ENCODE data around the gene MYD88.

MYD88 gene

DNA sequence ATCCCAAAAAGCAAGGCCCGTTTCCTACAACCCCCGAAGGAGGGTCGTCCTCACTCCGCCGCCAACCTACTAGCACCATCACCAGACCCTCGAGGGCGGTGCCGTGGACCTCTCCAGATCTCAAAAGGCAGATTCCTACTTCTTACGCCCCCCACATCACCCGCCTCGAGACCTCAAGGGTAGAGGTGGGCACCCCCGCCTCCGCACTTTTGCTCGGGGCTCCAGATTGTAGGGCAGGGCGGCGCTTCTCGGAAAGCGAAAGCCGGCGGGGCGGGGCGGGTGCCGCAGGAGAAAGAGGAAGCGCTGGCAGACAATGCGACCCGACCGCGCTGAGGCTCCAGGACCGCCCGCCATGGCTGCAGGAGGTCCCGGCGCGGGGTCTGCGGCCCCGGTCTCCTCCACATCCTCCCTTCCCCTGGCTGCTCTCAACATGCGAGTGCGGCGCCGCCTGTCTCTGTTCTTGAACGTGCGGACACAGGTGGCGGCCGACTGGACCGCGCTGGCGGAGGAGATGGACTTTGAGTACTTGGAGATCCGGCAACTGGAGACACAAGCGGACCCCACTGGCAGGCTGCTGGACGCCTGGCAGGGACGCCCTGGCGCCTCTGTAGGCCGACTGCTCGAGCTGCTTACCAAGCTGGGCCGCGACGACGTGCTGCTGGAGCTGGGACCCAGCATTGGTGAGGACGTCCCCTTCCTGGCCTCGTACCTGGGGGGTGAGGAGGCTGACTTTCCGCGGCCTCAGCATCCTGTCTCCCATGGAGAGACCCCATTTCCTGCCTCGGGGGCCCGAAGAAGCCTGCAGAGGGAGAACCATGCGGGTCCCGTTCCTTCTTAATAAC lies at the start of gene MYD88:
Gene MYD88, plus strand, starts transcription at position 313 of the 842 bp plus-strand sequence. Its CDS starts 40 bp downstream, at position 353.
- peak; percentile 79 for DNase-seq (ENCODE audit: low read depth in 2 of 2)

DNA sequence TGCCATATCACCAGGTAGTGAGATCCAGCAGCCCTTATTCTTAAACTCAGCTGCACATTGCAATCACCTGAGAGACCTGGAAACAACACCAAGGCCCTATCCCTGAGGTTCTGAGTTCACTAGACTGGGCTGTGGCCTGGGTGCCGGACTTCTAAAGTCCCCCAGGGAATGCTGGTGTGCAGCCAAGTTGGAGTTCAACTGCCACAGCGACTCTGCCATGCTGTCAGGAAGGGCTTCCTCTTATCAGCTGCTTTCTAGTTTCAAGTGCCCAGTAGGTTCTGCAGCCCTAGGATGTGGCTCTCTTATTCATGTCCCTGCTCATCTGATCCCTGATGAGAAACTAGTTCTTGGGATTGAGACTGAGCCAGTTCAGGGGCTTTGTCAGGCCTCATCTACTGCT lies 49.3 kb upstream of the MYD88 start:
- no peak for DNase-seq (ENCODE audit: low read depth in 2 of 2)

DNA sequence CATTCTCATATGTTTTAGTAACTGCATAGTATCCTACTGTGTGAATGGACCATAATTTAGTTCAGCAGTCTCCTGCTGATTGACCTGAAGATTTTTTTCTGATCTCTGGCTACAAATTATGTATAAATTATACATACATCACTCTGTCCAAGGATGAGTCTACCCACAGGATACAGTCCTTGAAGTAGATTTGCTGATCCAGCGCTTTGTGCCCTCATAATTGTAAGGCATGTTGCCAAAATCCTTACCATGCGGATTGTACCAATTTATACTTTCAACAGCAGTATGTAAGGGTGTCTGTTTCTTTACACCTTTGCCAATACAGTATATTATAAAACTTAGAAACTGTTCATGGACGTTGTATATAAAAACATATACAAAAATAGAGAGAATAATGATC lies 48.0 kb upstream of the MYD88 start:
- no peak for DNase-seq (ENCODE audit: low read depth in 2 of 2)

DNA sequence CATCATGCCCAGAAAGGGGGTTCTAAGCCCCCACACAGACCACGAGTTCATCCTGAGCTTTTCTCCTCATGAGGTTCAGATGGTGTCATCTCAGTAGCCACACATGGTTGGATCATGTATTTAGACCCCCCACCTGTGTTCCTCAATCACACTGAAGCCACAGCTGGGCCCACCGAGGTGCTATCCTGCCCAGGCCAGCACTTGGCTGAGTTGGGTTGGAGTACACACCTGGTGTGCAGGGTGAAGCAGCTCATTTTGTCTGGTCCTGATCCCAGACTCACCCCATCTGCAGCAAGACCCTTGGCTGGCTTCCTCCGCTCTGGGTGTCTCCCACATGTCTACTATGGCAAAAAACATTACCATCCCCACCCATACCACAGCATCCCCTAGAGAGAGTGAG lies 43.5 kb upstream of the MYD88 start:
- DNase-seq (ENCODE audit: low read depth in 2 of 2): no peak

DNA sequence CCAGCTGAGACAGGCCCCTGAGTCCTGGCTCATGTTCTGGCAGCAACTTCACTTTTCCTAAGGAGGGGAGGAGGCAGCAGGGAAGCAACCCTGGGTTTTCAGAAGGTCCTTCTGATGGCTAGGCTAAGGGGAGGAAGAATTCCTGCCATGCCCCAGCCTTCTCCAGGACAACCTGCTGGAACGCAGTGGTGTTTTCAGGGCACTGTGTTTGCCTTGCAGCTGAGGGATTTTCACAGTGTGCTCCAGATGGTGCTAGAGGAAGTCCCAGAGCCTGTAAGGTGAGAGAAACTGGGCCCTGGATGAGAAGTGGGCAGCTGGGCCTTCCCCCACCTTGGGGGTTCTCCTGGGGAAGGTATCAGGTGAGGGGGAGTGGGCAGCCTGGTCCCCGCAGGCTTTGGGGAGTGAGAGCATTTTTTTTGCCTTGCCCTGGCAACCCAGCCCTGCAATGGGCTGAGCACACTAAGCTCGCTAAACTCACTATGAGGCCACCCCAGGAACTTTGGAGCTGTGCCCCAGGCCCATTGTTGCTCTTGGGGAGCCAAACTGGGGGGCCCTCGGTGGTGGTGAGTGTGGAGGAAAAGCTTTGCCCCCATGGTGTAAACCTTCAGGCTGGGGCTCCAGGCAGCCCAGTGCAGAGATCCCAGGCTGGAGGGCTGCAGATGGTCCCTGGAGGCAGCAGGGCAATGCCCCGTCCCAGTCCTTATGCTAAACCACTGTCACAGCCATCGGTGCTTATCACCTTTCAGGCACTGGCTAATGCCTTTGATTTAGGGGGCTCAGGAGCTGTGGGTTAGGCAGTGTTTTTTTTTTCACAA lies 42.6 kb upstream of the MYD88 start:
- DNase-seq (ENCODE audit: low read depth in 2 of 2): no peak

DNA sequence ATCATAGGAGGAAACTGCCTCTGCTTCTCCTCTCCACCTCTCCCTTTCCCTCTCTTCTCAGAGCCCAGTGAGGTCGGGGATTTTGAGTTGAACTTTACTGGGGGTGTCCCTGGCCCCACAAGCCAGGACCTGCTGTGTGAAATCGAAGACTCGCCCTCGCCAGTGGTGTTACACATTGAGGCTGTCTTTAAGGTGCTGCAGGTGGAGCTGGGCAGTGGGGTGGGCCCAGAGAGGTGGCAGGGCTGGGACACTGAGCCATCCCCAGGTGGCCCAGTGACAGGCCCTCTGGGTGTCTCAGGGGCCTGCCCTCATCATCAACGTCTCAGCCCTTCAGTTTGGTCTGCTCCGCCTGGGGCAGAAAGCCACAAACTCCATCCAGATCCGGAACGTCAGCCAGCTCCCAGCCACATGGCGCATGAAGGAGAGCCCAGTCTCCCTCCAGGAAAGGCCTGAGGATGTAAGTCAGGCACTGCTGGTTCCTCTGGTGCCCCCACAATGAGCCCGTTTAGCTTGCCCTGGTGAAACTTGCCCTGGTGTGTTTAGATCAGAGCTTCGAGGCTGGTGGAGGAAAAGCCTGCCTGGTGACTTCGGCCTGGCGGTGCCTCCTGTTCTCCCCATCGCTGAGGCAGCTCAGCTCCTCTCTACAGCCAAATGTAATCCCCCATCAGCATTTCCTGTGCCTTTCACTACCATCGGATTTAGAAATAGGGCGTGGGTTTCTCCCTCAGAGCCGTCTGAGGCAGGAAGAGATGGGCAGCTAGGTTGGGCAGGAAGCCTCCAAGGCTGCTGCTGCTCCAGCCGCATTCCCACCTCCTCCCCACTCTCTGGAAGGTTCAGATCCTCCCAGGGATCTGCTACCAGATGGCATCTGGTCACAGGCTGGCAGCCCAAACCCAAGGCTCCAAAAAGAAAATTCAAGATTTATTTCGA lies 40.8 kb upstream of the MYD88 start:
- DNase-seq (ENCODE audit: low read depth in 2 of 2): no peak

DNA sequence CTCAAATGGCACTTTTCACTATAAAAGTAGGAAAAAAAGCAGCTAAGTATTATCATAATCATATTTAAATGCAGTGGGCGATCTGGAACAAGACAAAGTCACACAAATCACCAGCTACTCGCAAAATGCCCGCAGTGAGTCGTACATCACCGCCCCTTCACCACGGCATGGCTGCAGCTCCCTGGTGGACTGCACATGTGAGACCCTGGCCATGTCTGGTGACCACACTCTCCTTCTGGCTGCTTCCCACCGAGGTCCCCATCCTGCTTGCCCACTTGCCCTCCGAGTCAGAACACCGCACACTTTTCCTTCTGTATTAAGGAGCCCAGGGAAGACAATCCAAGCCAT lies 40.1 kb upstream of the MYD88 start:
- DNase-seq (ENCODE audit: low read depth in 2 of 2): no peak

DNA sequence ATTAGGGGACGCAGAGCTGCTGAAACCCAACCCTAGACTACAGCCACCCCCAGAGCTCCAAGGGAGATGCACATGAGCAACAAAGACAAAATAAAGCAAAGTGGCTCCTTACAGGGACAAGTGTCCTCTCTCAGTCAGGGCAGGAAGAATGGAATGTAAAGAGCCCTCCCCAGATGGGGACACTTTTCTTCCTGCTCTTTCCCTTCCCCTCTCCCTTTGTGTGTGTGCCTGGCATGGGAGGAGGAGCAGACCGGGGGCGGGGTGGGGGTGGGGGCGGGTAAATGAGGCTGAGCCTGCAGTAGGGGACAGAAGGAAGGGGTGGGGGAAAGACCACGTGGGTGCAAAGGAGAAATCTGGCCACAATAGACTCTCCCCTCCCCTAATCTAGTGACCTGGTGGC lies 38.9 kb upstream of the MYD88 start:
- DNase-seq (ENCODE audit: low read depth in 2 of 2): no peak

DNA sequence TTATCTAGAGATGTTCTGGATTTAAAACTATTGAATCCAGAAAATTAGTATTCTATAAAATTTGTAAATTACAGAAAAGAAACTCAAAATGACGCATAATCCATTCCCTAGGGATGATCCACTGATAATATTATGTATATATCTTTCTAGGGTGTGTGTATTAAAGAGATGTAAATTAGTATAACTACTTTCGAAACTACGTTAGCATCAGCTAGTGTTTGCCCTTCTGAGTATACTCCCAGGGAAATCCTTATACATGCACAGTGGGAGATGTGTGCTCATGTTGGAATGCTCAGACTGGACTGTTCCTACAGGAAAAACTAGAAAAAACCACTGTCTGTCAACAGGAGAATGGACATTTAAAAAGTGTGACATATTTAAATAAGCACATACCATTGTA lies 38.0 kb upstream of the MYD88 start:
- DNase-seq (ENCODE audit: low read depth in 2 of 2): no peak

DNA sequence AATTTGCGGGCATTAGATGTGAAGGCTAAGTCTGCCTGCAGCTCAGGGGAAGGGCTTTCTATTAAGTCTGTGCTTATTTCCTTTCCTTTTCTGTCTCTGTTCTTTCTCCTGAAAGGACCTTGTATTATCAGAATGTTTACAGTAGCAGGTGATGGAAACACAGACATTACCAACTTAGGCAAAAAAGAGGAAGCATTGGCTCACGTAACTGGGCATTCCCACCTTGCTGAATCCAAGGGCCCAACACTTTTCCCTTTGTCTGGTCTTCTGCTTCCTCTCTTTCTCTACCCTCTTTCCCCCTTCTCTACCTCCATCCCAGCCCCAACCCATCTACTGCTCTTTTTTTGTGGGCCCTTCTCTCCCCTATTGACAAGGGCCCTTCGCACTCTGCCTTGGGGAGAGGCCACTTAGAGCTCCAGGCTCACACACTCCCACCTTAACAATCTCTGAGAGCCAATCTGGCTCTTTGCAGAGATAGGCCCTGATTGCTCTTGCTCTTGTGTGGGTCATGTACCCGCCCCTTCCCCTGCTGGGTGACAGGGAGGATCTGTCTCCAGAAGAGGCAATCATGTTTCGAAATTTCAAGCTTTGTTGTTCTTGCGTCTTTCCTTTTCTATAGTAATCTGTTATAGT lies 36.5 kb upstream of the MYD88 start:
- DNase-seq (ENCODE audit: low read depth in 2 of 2): no peak

DNA sequence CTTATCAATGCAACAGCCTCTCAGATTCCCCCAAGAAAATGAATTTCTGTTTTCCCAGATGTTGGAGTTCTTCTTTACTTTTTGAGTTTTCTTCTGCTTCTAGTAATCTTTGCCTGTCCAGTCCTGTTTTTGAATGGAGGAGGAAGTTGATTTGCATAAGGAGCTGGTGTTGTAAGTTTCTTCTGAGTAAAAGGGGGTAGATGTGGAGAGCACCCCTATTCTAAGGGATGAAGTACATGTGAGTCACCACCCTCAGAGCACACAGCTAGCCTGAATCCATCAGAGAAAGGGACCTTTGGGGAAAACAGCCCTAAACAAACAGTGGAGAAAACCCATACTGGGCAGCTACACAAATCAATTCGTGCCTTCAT lies 36.0 kb upstream of the MYD88 start:
- DNase-seq (ENCODE audit: low read depth in 2 of 2): no peak

DNA sequence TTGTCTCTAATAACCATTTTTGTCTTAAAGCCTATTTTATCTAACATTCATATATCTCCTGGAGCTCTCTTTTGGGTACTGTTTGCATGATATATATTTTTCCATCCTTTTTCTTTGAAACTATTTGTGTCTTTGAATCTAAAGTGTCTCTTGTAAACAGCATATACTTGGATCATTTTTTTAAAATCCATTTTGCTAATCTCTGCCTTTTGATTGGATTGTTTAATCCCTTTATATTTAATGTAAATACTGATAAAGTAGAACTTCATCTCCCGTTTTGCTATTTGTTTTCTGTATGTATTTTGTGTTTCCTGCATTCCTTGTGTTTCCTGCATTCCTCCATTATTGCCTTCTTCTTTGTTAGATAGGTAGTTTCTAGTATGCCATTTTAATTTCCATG lies 32.9 kb upstream of the MYD88 start:
- DNase-seq (ENCODE audit: low read depth in 2 of 2): no peak

DNA sequence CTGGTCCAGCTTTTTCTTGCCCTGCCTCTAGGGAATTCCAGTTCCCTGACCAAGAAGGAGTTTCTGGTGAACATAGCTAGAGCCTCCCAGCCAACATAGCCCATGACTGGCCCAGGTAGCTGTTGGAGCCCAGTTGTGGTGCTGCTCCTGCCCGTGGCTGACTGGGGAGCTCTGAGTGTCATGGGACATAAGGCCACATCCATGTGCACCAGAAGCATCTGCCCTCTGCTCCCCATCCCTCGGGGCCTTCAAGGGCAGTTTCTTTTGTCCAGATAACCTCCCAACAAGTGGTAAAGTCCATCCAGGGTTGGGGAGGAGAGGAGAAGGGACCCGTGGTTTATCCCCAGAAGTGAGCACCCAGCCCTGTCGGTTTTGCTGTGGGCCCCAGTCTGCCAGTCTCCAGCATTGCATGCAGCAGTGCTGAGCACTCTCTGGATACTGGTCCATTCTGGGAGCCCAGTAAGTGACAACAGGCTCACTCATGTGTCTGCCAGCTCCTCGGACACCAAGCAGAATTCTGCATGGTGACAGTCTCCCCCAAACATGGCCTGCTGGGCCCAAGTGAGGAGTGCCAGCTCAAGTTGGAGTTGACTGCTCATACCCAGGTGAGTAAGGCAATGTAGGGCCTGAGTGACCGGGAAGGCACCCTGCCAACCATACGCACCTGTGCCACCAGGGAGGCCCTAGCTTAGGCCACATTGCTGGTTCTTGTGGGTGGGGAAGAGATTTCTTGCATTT lies 30.4 kb upstream of the MYD88 start:
- no peak for DNase-seq (ENCODE audit: low read depth in 2 of 2)

DNA sequence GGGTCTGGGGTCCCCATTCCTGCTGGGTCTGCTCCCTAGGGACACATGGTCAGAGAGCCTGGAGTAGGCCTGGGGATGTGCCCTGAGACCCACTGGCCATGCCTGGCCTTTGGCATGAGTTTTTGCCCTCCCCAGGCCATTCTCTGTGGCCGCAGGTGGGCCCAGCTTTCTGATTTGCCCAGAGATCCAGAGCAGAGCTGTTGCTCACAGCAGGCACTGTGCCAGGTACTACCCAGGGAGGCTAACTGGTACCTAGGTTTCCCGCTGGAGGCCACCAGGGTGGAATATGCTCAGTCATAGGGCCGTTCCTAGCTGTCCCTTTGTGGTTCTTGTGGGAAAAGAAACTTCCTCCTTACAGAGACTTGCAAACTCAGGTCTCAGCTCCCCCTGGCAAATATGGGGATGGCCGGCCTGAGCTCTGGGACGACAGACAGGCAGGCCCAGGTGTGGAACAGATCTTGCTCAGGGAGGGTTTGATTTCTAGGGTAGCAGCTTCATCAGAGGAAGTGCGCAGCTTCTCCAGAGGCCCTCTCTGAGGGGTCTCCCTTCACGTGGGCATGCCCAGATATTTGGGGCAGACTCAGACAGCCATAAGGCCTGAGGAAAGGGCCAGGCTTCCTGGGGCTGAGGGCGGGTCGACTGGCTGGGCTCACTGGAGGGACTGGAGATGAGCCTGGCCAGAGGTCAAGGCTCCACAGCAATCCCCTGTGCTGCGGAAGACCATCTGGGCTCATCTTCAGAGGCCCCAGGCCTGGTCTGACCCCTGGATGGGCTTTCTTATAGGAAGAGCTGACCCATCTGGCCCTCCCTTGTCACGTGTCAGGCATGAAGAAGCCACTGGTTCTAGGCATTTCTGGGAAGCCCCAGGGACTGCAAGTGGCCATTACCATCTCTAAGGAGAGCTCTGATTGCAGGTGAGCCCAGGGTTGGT lies 29.5 kb upstream of the MYD88 start:
- DNase-seq (ENCODE audit: low read depth in 2 of 2): no peak

DNA sequence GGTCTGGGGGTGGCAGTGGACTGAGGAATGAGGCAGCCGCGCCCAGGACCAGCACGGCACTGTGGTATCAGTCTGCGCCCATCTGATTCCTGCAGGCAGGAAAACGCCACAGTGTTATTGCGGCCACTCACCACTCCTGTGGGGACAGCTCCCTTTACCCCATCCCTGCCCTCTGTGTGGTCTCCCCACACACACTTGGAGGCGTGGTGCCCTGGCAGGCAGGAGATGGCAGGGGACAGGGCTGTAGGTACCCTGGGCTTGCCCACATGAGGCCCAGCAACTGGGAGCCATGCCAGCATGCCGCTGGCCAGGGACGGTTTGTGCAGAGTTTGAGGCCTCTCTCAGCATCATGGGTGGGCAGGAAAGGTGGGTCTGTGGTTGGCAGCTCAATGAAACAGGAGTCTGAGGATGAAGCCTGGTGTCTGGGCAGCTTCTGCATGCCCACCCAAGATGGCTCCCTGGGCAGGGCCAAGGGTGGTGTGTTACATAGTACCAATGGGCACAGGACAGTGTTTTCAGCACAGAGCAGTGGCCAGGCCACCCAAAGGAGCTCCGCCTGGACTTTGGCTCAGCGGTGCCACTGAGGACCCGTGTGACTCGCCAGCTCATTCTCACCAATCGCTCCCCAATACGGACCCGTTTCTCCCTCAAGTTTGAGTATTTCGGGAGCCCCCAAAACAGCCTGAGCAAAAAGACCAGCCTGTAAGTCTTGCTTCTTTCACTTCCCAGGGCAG lies 28.7 kb upstream of the MYD88 start:
- DNase-seq (ENCODE audit: low read depth in 2 of 2): no peak

DNA sequence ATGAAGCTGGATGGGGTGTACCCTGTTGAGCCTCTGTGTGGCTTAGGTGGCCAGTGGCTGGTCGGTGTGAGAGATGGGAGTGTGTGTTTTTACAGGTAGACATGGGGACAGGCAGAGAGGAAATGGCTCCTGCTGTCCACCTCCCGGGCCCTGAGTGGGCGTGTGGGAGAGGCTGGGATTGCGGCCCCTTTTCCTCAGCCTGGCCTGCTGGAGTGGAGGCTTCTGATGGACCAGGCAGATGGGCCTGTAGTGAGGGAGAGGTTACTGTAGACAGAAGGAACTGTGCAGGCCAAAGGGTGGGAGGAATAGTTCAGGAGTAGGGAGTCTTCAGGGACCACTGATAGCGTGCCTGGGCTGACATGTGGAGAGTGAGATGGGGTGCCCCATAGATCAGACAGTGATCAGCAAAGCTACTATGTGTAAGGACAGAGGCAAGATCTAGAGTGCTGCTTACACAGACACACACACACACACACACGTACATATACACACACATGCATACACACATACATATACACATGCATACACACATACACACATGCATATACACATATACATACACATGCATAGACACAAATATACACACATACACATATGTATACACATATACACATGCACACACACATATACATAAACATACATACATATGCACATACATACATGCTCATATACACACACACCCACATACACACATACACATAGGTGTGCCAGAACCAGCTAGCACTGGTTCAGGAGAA lies 28.0 kb upstream of the MYD88 start:
- no peak for DNase-seq (ENCODE audit: low read depth in 2 of 2)

DNA sequence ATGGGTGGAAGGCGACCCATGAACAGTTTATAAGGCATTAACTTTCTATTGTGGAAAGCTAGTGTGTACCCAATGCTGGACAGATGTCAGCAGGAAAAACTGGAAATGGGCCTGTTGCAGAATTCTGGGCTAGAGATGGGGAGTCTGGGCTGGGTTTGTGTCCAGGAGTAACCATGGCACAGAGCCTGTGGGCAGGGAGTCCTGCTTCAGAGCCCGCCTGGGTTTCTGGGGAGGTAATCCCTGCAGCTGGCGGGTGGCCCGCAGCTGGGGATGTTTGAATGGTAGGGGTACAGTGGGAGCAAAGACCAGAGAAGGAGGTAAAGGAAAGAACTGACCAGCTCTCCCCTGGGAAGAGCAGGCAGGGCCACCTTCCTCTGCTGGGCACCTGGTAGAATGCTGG lies 27.3 kb upstream of the MYD88 start:
- no peak for DNase-seq (ENCODE audit: low read depth in 2 of 2)

DNA sequence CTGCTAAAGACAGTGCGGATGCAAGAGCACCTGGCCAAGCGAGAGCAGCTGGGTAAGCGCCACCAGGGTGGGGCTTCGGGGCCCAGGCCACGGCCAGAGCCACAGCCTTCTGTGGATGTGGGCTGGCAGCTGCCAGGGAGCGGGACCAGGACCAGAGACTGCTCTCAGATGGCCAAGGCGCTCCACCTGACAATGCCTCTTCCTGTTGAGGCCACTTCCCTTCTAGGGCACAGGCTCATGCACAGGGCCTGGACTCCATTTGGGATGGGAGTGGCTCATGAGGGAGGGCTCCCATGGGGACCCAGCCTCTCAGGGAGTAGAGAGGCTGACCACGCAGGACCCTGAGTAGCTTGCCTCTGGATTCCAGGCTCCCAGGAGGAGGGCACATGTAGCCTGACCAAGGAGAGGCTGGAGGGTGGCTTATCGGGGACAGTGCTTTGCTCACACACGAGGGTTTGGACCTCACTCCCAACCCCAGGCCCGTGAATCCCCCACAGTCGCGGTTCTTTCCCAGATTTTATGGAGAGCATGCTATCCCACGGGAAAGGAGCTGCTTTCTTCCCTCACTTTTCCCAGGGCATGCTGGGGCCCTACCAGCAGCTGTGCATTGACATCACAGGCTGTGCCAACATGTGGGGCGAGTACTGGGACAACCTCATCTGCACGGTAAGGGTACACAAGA lies 26.6 kb upstream of the MYD88 start:
- no peak for DNase-seq (ENCODE audit: low read depth in 2 of 2)
